ENCODE data around the gene HOXC9. TPM values are rescaled to one million over a fixed set of nuclear protein-coding genes. Genes with fewer than 3 reads are reported as not detected.

The HOXC9 gene
- 1.2 and 1.9 TPM in 2 replicates for polyA plus RNA-seq (2012; rRNA removed)
- 1.8 and 2.4 TPM in 2 replicates for polyA plus RNA-seq (2012; cell fraction: cytosol; rRNA removed)
- 1.0 and 1.1 TPM in 2 replicates for polyA plus RNA-seq (2012; cell fraction: nucleus; rRNA removed)

DNA sequence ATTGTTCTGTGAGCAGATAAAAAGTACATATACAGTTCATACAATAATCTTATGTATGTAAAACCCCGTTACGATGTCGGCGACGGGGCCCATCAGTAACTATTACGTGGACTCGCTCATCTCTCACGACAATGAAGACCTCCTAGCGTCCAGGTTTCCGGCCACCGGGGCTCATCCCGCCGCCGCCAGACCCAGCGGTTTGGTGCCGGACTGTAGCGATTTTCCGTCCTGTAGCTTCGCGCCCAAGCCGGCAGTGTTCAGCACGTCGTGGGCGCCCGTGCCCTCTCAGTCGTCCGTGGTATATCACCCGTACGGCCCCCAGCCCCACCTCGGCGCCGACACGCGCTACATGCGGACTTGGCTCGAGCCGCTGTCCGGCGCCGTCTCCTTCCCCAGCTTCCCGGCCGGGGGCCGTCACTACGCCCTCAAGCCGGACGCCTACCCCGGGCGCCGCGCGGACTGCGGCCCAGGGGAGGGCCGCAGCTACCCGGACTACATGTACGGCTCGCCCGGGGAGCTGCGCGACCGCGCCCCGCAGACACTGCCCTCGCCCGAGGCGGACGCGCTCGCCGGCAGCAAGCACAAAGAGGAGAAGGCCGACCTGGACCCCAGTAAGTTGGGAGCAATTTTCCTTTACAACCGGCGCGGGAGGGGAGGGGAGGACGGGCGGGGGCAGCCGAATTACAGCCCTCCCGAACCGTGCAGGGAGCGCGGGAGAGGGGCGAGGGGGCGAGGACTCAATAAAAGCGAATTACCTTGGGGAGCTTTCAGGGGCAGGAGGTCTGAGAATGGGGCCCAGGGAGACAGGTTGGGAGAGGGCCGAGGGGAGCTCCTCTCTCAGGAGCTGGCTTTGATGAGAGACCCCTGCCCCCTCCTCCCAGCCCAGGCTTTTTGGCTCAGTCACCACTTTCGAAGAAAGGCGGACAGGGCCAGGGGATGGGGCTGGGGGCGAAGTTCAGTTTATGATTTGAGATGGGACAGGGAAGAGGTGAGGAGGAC lies at the start of gene HOXC9:
HOXC9 (plus strand) TSS at position 46 of the 999 bp plus-strand sequence; CDS start at position 74, 28 bp downstream.
- Histone ChIP-seq H3K4me2 (peak within 1 kb of the TSS; percentile 99), H2AFZ (ENCODE audit: low read depth) (peak within 1 kb of the TSS; percentile 100), H3F3A (replicated peaks; ENCODE audit: insufficient read depth) (no peaks in the 10 kb centered on the region), H3K4me1 (ENCODE audit: control insufficient read depth in 1 of 2, insufficient read depth in 2 of 2, low read depth in 1 of 2, low read length in 1 of 2) (peaks cover 0 to 15% of the 10 kb centered on the region in 2 experiments; a peak in 2 of 4 replicates), H3K9ac (peak within 1 kb of the TSS; percentile 89), H3K9me3 (no peaks in the 10 kb centered on the region), H3K36me3 (replicated peaks in 1 of 2; ENCODE audit: control insufficient read depth in 1 of 2, insufficient read depth in 2 of 2, low read length in 1 of 2) (no peaks in the 10 kb centered on the region), H4K20me1 (ENCODE audit: insufficient read depth) (no peaks in the 10 kb centered on the region), H3K27ac (ENCODE audit: low read depth in 2 of 2, low read length in 1 of 2) (peak within 1 kb of the TSS; percentile 24 to 78; a peak in 3 of 4 replicates), H3K9me2 (no peaks in the 10 kb centered on the region), H3K4me3 (ENCODE audit: low read depth in 2 of 2, low read length in 1 of 2) (peak within 1 kb of the TSS; percentile 76 to 80), H3K79me2 (ENCODE audit: insufficient read depth) (no peaks in the 10 kb centered on the region), H3K27me3 (ENCODE audit: insufficient read depth) (peaks cover 21% of the 10 kb centered on the region)
- CTCF ChIA-PET, result interaction anchor here (0.7 to 24.5 kb wide), 23 partner anchors 9 to 399 kb away, joined by 3 to 568 read pairs (median 5); partner anchors contain the start of genes HOXC10, HOXC5 and SMUG1
- 7% methylated on average over 23 of the region's 87 CpGs for WGBS (ENCODE audit: low lambda C conversion rate)
- POLR2A ChIA-PET, result interaction anchor here (0.7 to 2.1 kb wide), 5 partner anchors 12 to 207 kb away, joined by 3 to 5 read pairs (median 3); no protein-coding TSS in a partner anchor
- TF ChIP-seq GATA2 (CRISPR knock-in tag; IDR thresholded peaks at IDR 0.05) (no peak), TCF12 (IDR thresholded peaks at IDR 0.05) (no peak), TAF1 (IDR thresholded peaks at IDR 0.05; ENCODE audit: borderline replicate concordance, low read depth, low read length) (0 out of 2 replicates have a peak, but pooled peaks have one; percentile 8)
- TF ChIP-seq, protein P1, sequence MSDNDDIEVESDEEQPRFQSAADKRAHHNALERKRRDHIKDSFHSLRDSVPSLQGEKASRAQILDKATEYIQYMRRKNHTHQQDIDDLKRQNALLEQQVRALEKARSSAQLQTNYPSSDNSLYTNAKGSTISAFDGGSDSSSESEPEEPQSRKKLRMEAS (IDR thresholded peaks at IDR 0.05; ENCODE audit: low read depth), result peak; percentile 71
- peak; percentile 75 for DNase-seq

DNA sequence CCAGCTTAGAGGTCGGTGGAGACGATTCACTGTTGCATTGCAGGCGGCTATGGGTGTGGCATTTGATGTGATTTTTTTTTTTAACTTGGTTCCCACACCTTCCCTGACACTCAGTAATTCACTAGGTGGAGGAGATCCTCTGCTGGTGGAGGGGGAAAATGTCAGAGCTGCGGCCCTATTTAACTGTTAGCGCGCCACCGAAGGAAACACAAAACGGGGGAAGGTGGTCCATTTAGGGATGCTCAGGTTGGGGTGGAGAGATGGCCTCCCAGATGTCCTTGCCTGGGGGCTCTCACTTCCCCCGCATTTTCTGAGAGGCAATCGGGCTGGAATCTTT lies 49.6 kb upstream of the HOXC9 start:
- POLR2A ChIA-PET, result no interaction called here
- H3K27ac ChIP-seq (ENCODE audit: low read depth in 2 of 2, low read length in 1 of 2), result no peak overlapping the region
- H3K9me2 ChIP-seq, result no peaks in the 10 kb centered on the region
- H3K36me3 ChIP-seq (replicated peaks in 1 of 2; ENCODE audit: control insufficient read depth in 1 of 2, insufficient read depth in 2 of 2, low read length in 1 of 2), result no peaks in the 10 kb centered on the region
- no peaks in the 10 kb centered on the region for H3K9me3 ChIP-seq
- peaks cover 13% of the 10 kb centered on the region; the same call in 1 of the 2 replicates for H4K20me1 ChIP-seq (ENCODE audit: insufficient read depth)
- H3K4me3 ChIP-seq (ENCODE audit: low read depth in 2 of 2, low read length in 1 of 2), result no peak overlapping the region
- H3K4me1 ChIP-seq (ENCODE audit: control insufficient read depth in 1 of 2, insufficient read depth in 2 of 2, low read depth in 1 of 2, low read length in 1 of 2), result no peaks in the 10 kb centered on the region; a peak in 1 of 4 replicates
- no peak overlapping the region for H3K4me2 ChIP-seq
- 24% methylated on average over 9 of the region's 10 CpGs for WGBS (ENCODE audit: low lambda C conversion rate)
- H3K27me3 ChIP-seq (ENCODE audit: insufficient read depth), result peaks cover 99% of the 10 kb centered on the region
- H3F3A ChIP-seq (replicated peaks; ENCODE audit: insufficient read depth), result no peaks in the 10 kb centered on the region
- H3K79me2 ChIP-seq (ENCODE audit: insufficient read depth), result no peaks in the 10 kb centered on the region
- no peak overlapping the region for H2AFZ ChIP-seq (ENCODE audit: low read depth)
- CTCF ChIA-PET, result interaction anchor here (0.7 to 1.4 kb wide), 4 partner anchors 11 to 1828 kb away, joined by 3 to 4 read pairs (median 3); no protein-coding TSS in a partner anchor
- no peak overlapping the region for H3K9ac ChIP-seq
- TF ChIP-seq, protein P2, sequence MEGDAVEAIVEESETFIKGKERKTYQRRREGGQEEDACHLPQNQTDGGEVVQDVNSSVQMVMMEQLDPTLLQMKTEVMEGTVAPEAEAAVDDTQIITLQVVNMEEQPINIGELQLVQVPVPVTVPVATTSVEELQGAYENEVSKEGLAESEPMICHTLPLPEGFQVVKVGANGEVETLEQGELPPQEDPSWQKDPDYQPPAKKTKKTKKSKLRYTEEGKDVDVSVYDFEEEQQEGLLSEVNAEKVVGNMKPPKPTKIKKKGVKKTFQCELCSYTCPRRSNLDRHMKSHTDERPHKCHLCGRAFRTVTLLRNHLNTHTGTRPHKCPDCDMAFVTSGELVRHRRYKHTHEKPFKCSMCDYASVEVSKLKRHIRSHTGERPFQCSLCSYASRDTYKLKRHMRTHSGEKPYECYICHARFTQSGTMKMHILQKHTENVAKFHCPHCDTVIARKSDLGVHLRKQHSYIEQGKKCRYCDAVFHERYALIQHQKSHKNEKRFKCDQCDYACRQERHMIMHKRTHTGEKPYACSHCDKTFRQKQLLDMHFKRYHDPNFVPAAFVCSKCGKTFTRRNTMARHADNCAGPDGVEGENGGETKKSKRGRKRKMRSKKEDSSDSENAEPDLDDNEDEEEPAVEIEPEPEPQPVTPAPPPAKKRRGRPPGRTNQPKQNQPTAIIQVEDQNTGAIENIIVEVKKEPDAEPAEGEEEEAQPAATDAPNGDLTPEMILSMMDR (IDR thresholded peaks at IDR 0.05), result no peak
- TF ChIP-seq SMC3 (IDR thresholded peaks at IDR 0.05; ENCODE audit: low read depth, low read length) (no peak), GABPA (IDR thresholded peaks at IDR 0.05; ENCODE audit: low read depth) (no peak), NRF1 (IDR thresholded peaks at IDR 0.05; ENCODE audit: low read depth, low read length) (no peak), NFIC (IDR thresholded peaks at IDR 0.05; ENCODE audit: borderline replicate concordance) (no peak), CHD2 (IDR thresholded peaks at IDR 0.05; ENCODE audit: low read length, partially characterized antibody) (no peak), FOXM1 (IDR thresholded peaks at IDR 0.05; ENCODE audit: low read depth) (no peak), MEF2A (IDR thresholded peaks at IDR 0.05; ENCODE audit: borderline replicate concordance, low read depth) (no peak), POLR2AphosphoS5 (IDR thresholded peaks at IDR 0.05; ENCODE audit: low read depth, low read length) (no peak), RAD21 (IDR thresholded peaks at IDR 0.05; ENCODE audit: low read length) (no peak), ELF1 (IDR thresholded peaks at IDR 0.05) (no peak)
- TF ChIP-seq, protein P1 (IDR thresholded peaks at IDR 0.05; ENCODE audit: low read depth), result no peak
- TF ChIP-seq, protein P3, sequence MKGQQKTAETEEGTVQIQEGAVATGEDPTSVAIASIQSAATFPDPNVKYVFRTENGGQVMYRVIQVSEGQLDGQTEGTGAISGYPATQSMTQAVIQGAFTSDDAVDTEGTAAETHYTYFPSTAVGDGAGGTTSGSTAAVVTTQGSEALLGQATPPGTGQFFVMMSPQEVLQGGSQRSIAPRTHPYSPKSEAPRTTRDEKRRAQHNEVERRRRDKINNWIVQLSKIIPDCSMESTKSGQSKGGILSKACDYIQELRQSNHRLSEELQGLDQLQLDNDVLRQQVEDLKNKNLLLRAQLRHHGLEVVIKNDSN (IDR thresholded peaks at IDR 0.05; ENCODE audit: borderline replicate concordance, low read depth), result no peak
- DNase-seq, result no peak

Data from SK-N-SH (cell line).